Mesenchymal stem cell (in vitro differentiated cells and primary cell): ENCODE data around the gene DHRS11.

Experiments
- DNase-seq: peaks from one replicate; pipeline ENCODE4 v3.0.0-alpha.2; 2013
- H2AFZ ChIP-seq: one replicate; pipeline ENCODE4 v1.6.1; 2013; ENCODE audit warnings: low read depth, mild to moderate bottlenecking, control low read depth, inconsistent platforms, low read length, moderate library complexity
- H2AK5ac ChIP-seq: 2 replicates; pipeline ENCODE4 v1.6.1; 2013; ENCODE audit warnings: low read length, moderate library complexity, mild to moderate bottlenecking, inconsistent platforms; ENCODE audit not compliant: severe bottlenecking
- H2BK120ac ChIP-seq: one replicate; pipeline ENCODE4 v1.6.1; 2013; ENCODE audit warnings: low read depth, mild to moderate bottlenecking, inconsistent platforms, low read length, moderate library complexity
- H2BK12ac ChIP-seq, 2 experiments: one replicate each; pipeline ENCODE4 v1.6.1; 2013; ENCODE audit warnings: inconsistent platforms in 2 of 2, low read length in 2 of 2, mild to moderate bottlenecking in 2 of 2, moderate library complexity in 2 of 2, control low read depth in 1 of 2
- H2BK15ac ChIP-seq: one replicate; pipeline ENCODE4 v1.6.1; 2013; ENCODE audit warnings: mild to moderate bottlenecking, low read depth, inconsistent platforms; ENCODE audit not compliant: poor library complexity, severe bottlenecking
- H2BK5ac ChIP-seq: 2 replicates; pipeline ENCODE4 v1.6.1; 2013; ENCODE audit warnings: low read depth, mild to moderate bottlenecking, low read length, control low read depth, inconsistent platforms; ENCODE audit not compliant: poor library complexity, severe bottlenecking
- H3K14ac ChIP-seq, 2 experiments: one replicate each; pipeline ENCODE4 v1.6.1; 2013; ENCODE audit warnings: inconsistent platforms in 2 of 2, low read length in 2 of 2, control low read depth in 1 of 2, mild to moderate bottlenecking in 1 of 2, moderate library complexity in 1 of 2
- H3K18ac ChIP-seq, 2 experiments: one replicate each; pipeline ENCODE4 v1.6.1; 2013; ENCODE audit warnings: inconsistent platforms in 2 of 2, low read length in 2 of 2, control low read depth in 1 of 2, low read depth in 1 of 2, mild to moderate bottlenecking in 1 of 2
- H3K23ac ChIP-seq, 2 experiments: one replicate each; pipeline ENCODE4 v1.6.1; 2013; ENCODE audit warnings: inconsistent platforms in 2 of 2, low read length in 2 of 2, mild to moderate bottlenecking in 2 of 2, moderate library complexity in 2 of 2, control low read depth in 1 of 2
- H3K27ac ChIP-seq: 2 replicates; pipeline ENCODE4 v1.5.1; 2013; ENCODE audit warnings: mild to moderate bottlenecking, moderate library complexity, low read length, control low read depth, inconsistent platforms; ENCODE audit not compliant: poor library complexity, severe bottlenecking
- H3K27me3 ChIP-seq, 2 experiments: 2 replicates each; pipeline versions ENCODE4 v1.6.1 to v1.7.0; 2013; ENCODE audit warnings: low read length in 2 of 2, mild to moderate bottlenecking in 2 of 2, moderate library complexity in 2 of 2, control low read depth in 1 of 2, inconsistent platforms in 1 of 2; ENCODE audit not compliant: control insufficient read depth in 1 of 2, insufficient read depth in 1 of 2
- H3K36me3 ChIP-seq, 2 experiments: 2 replicates each; pipeline versions ENCODE4 v1.6.1 to v1.7.0; 2013; ENCODE audit warnings: low read length in 2 of 2, control low read depth in 1 of 2, inconsistent platforms in 1 of 2, low read depth in 1 of 2, mild to moderate bottlenecking in 1 of 2; ENCODE audit not compliant: insufficient read depth in 2 of 2, control insufficient read depth in 1 of 2
- H3K4ac ChIP-seq, 2 experiments: one replicate each; pipeline ENCODE4 v1.6.1; 2013; ENCODE audit warnings: inconsistent platforms in 2 of 2, low read length in 2 of 2, mild to moderate bottlenecking in 2 of 2, moderate library complexity in 2 of 2, control low read depth in 1 of 2, low read depth in 1 of 2
- H3K4me1 ChIP-seq: 2 replicates; pipeline ENCODE4 v1.6.1; 2013; ENCODE audit warnings: low read depth, low read length, control low read depth; ENCODE audit not compliant: control insufficient read depth, insufficient read depth
- H3K4me2 ChIP-seq: 2 replicates; pipeline ENCODE4 v1.6.1; 2013; ENCODE audit warnings: low read length, mild to moderate bottlenecking, inconsistent platforms; ENCODE audit not compliant: poor library complexity, severe bottlenecking
- H3K4me3 ChIP-seq, 2 experiments: 2 replicates each; pipeline versions ENCODE4 v1.5.1 to v1.7.0; 2013; ENCODE audit warnings: low read length in 2 of 2, mild to moderate bottlenecking in 2 of 2, control low read depth in 1 of 2, low read depth in 1 of 2; ENCODE audit not compliant: insufficient read depth in 1 of 2
- H3K79me1 ChIP-seq: replicated peaks from 2 replicates; pipeline ENCODE4 v1.6.1; 2013; ENCODE audit warnings: mild to moderate bottlenecking, control low read depth, low read length, inconsistent platforms; ENCODE audit not compliant: poor library complexity, severe bottlenecking
- H3K9ac ChIP-seq: 2 replicates; pipeline ENCODE4 v1.7.0; 2013; ENCODE audit warnings: mild to moderate bottlenecking, low read length, moderate library complexity
- H3K9me3 ChIP-seq: 2 replicates; pipeline ENCODE4 v1.7.0; 2013; ENCODE audit warnings: mild to moderate bottlenecking, low read length; ENCODE audit not compliant: control insufficient read depth
- H4K8ac ChIP-seq: one replicate; pipeline ENCODE4 v1.6.1; 2013; ENCODE audit warnings: inconsistent platforms, mild to moderate bottlenecking, low read length, moderate library complexity
- H4K91ac ChIP-seq: one replicate; pipeline ENCODE4 v1.6.1; 2013; ENCODE audit warnings: mild to moderate bottlenecking, low read length, inconsistent platforms
- WGBS: methylation state at CpG from one replicate; pipeline ENCODE4 v1.1.7; 2013; ENCODE audit warnings: mixed read lengths; 5-methylcytosine and 5-hydroxymethylcytosine counted together

Gene DHRS11

GRCh38 chr17:36623281-36623680, 31.6 kb downstream of the DHRS11 start:
- no peak for DNase-seq
- Histone ChIP-seq H4K91ac (no peak overlapping the region), H2BK5ac (no peak overlapping the region), H3K4me2 (no peak overlapping the region), H3K36me3 (no peaks in the 10 kb centered on the region), H3K4me3 (no peak overlapping the region), H3K27ac (no peak overlapping the region), H2BK15ac (no peak overlapping the region), H2AFZ (no peak overlapping the region), H3K9ac (no peak overlapping the region), H3K4ac (no peak overlapping the region), H3K14ac (no peak overlapping the region), H3K9me3 (no peaks in the 10 kb centered on the region), H2BK12ac (no peak overlapping the region), H3K27me3 (peaks cover 9 to 33% of the 10 kb centered on the region in 2 experiments), H3K4me1 (no peaks in the 10 kb centered on the region), H4K8ac (no peak overlapping the region), H2BK120ac (no peak overlapping the region), H3K23ac (no peak overlapping the region), H3K79me1 (no peaks in the 10 kb centered on the region), H2AK5ac (no peak overlapping the region), H3K18ac (no peak overlapping the region)
- WGBS: 78% methylated on average over 3 of the region's 3 CpGs

GRCh38 chr17:36625188-36625587, 33.5 kb downstream of the DHRS11 start:
- H3K9ac ChIP-seq: no peak overlapping the region
- H2AFZ ChIP-seq: no peak overlapping the region
- H3K18ac ChIP-seq: no peak overlapping the region
- H3K9me3 ChIP-seq: no peaks in the 10 kb centered on the region
- no peak overlapping the region for H4K8ac ChIP-seq
- H3K27ac ChIP-seq: no peak overlapping the region
- H3K14ac ChIP-seq: no peak overlapping the region
- H4K91ac ChIP-seq: no peak overlapping the region
- no peak overlapping the region for H3K23ac ChIP-seq
- H3K4me2 ChIP-seq: no peak overlapping the region
- no peaks in the 10 kb centered on the region for H3K36me3 ChIP-seq
- no peak overlapping the region for H2AK5ac ChIP-seq
- no peak overlapping the region for H2BK15ac ChIP-seq
- no peak overlapping the region for H2BK12ac ChIP-seq
- DNase-seq: no peak
- H3K79me1 ChIP-seq: no peaks in the 10 kb centered on the region
- no peaks in the 10 kb centered on the region for H3K4me1 ChIP-seq
- 87% methylated on average over 7 of the region's 7 CpGs for whole genome bisulfite sequencing
- H3K4ac ChIP-seq: no peak overlapping the region
- H2BK120ac ChIP-seq: no peak overlapping the region
- H2BK5ac ChIP-seq: no peak overlapping the region
- H3K4me3 ChIP-seq: no peak overlapping the region
- H3K27me3 ChIP-seq: peaks cover 6 to 30% of the 10 kb centered on the region in 2 experiments

- no peak overlapping the region for H4K91ac ChIP-seq
- H3K36me3 ChIP-seq: no peaks in the 10 kb centered on the region
- H3K27ac ChIP-seq: no peak overlapping the region
- no peak overlapping the region for H4K8ac ChIP-seq
- H2BK12ac ChIP-seq: no peak overlapping the region
- H3K4me1 ChIP-seq: no peaks in the 10 kb centered on the region
- H3K18ac ChIP-seq: no peak overlapping the region
- no peak overlapping the region for H3K9ac ChIP-seq
- no peak overlapping the region for H3K14ac ChIP-seq
- no peaks in the 10 kb centered on the region for H3K9me3 ChIP-seq
- H3K4ac ChIP-seq: no peak overlapping the region
- no peak overlapping the region for H3K4me2 ChIP-seq
- H3K4me3 ChIP-seq: no peak overlapping the region
- peaks cover 23 to 30% of the 10 kb centered on the region in 2 experiments for H3K27me3 ChIP-seq
- H3K23ac ChIP-seq: no peak overlapping the region
- no peak overlapping the region for H2BK15ac ChIP-seq
- H2AFZ ChIP-seq: no peak overlapping the region
- WGBS: 88% methylated on average over 12 of the region's 12 CpGs
- H2AK5ac ChIP-seq: no peak overlapping the region
- no peak overlapping the region for H2BK120ac ChIP-seq
- DNase-seq: no peak
- no peak overlapping the region for H2BK5ac ChIP-seq
- no peaks in the 10 kb centered on the region for H3K79me1 ChIP-seq
These were observed 35.4 kb downstream of the DHRS11 start for GRCh38 chr17:36627101-36627500.

- Histone ChIP-seq H3K27me3 (peaks cover 38 to 45% of the 10 kb centered on the region in 2 experiments), H3K9ac (no peak overlapping the region), H2BK15ac (no peak overlapping the region), H3K9me3 (no peaks in the 10 kb centered on the region), H2BK12ac (no peak overlapping the region), H3K18ac (no peak overlapping the region), H4K8ac (no peak overlapping the region), H3K4me2 (no peak overlapping the region), H2BK120ac (no peak overlapping the region), H2BK5ac (no peak overlapping the region), H3K79me1 (no peaks in the 10 kb centered on the region), H3K27ac (no peak overlapping the region), H2AFZ (no peak overlapping the region), H3K4ac (no peak overlapping the region), H3K4me3 (no peak overlapping the region), H3K4me1 (no peaks in the 10 kb centered on the region), H3K23ac (no peak overlapping the region), H3K14ac (no peak overlapping the region), H4K91ac (no peak overlapping the region), H3K36me3 (no peaks in the 10 kb centered on the region), H2AK5ac (no peak overlapping the region)
- 92% methylated on average over 2 of the region's 2 CpGs for WGBS
- DNase-seq: no peak
These were observed 36.9 kb downstream of the DHRS11 start for GRCh38 chr17:36628576-36628975.
